ENCODE results near the gene C1QC.

C1QC gene

GRCh38 chr1:22619798-22620197, 23.6 kb upstream of the C1QC start:
- no peak for DNase-seq

- no peak for DNase-seq
Measured at GRCh38 chr1:22621761-22622160, 21.7 kb upstream of the C1QC start.

- peak; percentile 8 for DNase-seq
Measured at GRCh38 chr1:22625262-22625925, 18.0 kb upstream of the C1QC start.

GRCh38 chr1:22626237-22627157, 16.9 kb upstream of the C1QC start:
- DNase-seq: no peak

GRCh38 chr1:22627331-22627730, 16.1 kb upstream of the C1QC start:
- DNase-seq: no peak

- no peak for DNase-seq
Measured at GRCh38 chr1:22628698-22629444, 14.6 kb upstream of the C1QC start.

GRCh38 chr1:22629886-22630285, 13.5 kb upstream of the C1QC start:
- no peak for DNase-seq

- no peak for DNase-seq
Measured at GRCh38 chr1:22633697-22634463, 9.6 kb upstream of the C1QC start.

- DNase-seq: no peak
Measured at GRCh38 chr1:22635436-22635835, 8.0 kb upstream of the C1QC start.

GRCh38 chr1:22636353-22636752, 7.1 kb upstream of the C1QC start, which contains the start of gene C1QA:
C1QA (plus strand) TSS chr1:22636628; CDS start chr1:22637617, 989 bp downstream.
- no peak for DNase-seq

- DNase-seq: no peak
Measured at GRCh38 chr1:22636927-22637326, 6.5 kb upstream of the C1QC start.

- no peak for DNase-seq
Measured at GRCh38 chr1:22637907-22638445, 5.5 kb upstream of the C1QC start.

GRCh38 chr1:22638476-22639234, 4.8 kb upstream of the C1QC start:
- DNase-seq: no peak

- peak; percentile 58 for DNase-seq
Measured at GRCh38 chr1:22639286-22639685, 4.1 kb upstream of the C1QC start.

GRCh38 chr1:22641247-22641646, 2.2 kb upstream of the C1QC start:
- DNase-seq: no peak

- peak; percentile 59 for DNase-seq
Measured at GRCh38 chr1:22641906-22642636, 1.4 kb upstream of the C1QC start.

GRCh38 chr1:22643928-22644327, 495 bp downstream of the C1QC start:
- DNase-seq: no peak

GRCh38 chr1:22645931-22646330, 2.5 kb downstream of the C1QC start:
- DNase-seq: no peak

- no peak for DNase-seq
Measured at GRCh38 chr1:22646384-22646783, 3.0 kb downstream of the C1QC start.

GRCh38 chr1:22650089-22650693, 6.8 kb downstream of the C1QC start:
- DNase-seq: no peak

Measured in EL (cell line).